Tibial artery (tissue), 4 donors: ENCODE measurements around the gene GRID2.

Experiments
- DNase-seq, 2 donors: peaks; one replicate each; pipeline ENCODE4 v3.0.0-alpha.2; 2019
- H3K27ac ChIP-seq, 2 donors: fragments of 200-600 bp; sonication (generic) in 1 of 2; 1 replicate in 1 of 2; 2 replicates in 1 of 2; pipeline ENCODE4 v1.5.1; 2018 to 2019; ENCODE audit warnings: mild to moderate bottlenecking in 1 of 2
- H3K27me3 ChIP-seq, 2 donors: fragments of 200-600 bp; sonication (generic) in 1 of 2; one replicate each; pipeline versions ENCODE4 v1.5.1 to v1.6.0; 2016 to 2019
- H3K36me3 ChIP-seq, 3 donors: fragments of 200-600 bp; sonication (generic) in 2 of 3; one replicate each; pipeline ENCODE4 v1.5.1; 2016 to 2019; ENCODE audit warnings: mild to moderate bottlenecking in 2 of 3
- H3K4me1 ChIP-seq, 4 donors: fragments of 200-600 bp; sonication (generic) in 2 of 4; 1 replicate in 3 of 4; 2 replicates in 1 of 4; pipeline ENCODE4 v1.5.1; 2016 to 2019
- H3K4me3 ChIP-seq, 2 donors: fragments of 200-600 bp; sonication (generic) in 1 of 2; 1 replicate in 1 of 2; 2 replicates in 1 of 2; pipeline ENCODE4 v1.5.1; 2018 to 2019; ENCODE audit warnings: mild to moderate bottlenecking in 2 of 2
- H3K9me3 ChIP-seq, 3 donors: fragments of 200-600 bp; sonication (generic) in 1 of 3; one replicate each; pipeline ENCODE4 v1.5.1; 2016 to 2019
- intact Hi-C: fragments of 100-400 bp; cut with DNase I; formaldehyde crosslinking; loops from one replicate; pipeline ENCODE4 v1.15.0; 2023; ENCODE audit warnings: low total_unique reads
- TF ChIP-seq, protein P1 (sequence below), 2 experiments: fragments of 200-600 bp in 1 of 2; fragments of 450-650 bp in 1 of 2; IDR thresholded peaks; one replicate each; pipeline ENCODE4 v1.5.1; 2017 to 2019; ENCODE audit warnings: antibody characterized with exemption in 2 of 2, mild to moderate bottlenecking in 1 of 2, moderate library complexity in 1 of 2

GRID2 gene

DNA sequence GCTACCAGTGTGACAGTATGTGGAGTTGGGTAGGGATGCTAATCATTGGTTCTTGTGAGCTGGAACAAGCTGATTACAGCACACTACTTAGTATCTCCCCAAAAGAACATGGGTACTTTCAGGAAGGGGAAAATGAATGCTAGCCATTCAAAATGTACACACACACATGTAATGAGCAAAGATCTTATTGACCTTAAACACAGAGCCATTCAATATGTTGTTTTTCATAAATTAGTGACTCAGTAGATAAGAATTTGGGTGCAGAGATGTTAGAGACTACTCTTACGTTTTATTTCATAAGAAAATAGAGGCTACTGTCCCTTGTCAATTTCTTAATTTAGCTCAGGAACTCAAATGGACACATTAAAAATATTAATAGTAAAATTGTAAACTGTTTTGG lies 1015.3 kb downstream of the GRID2 start:
- TF ChIP-seq, protein P1, sequence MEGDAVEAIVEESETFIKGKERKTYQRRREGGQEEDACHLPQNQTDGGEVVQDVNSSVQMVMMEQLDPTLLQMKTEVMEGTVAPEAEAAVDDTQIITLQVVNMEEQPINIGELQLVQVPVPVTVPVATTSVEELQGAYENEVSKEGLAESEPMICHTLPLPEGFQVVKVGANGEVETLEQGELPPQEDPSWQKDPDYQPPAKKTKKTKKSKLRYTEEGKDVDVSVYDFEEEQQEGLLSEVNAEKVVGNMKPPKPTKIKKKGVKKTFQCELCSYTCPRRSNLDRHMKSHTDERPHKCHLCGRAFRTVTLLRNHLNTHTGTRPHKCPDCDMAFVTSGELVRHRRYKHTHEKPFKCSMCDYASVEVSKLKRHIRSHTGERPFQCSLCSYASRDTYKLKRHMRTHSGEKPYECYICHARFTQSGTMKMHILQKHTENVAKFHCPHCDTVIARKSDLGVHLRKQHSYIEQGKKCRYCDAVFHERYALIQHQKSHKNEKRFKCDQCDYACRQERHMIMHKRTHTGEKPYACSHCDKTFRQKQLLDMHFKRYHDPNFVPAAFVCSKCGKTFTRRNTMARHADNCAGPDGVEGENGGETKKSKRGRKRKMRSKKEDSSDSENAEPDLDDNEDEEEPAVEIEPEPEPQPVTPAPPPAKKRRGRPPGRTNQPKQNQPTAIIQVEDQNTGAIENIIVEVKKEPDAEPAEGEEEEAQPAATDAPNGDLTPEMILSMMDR (IDR thresholded peaks at IDR 0.05), result no peak
- no peaks in the 10 kb centered on the region for H3K9me3 ChIP-seq
- no peak for DNase-seq
- H3K4me1 ChIP-seq, result no peaks in the 10 kb centered on the region
- no peak overlapping the region for H3K27ac ChIP-seq
- intact Hi-C loops, result no loop called here
- H3K27me3 ChIP-seq, result no peaks in the 10 kb centered on the region
- no peaks in the 10 kb centered on the region for H3K36me3 ChIP-seq
- no peak overlapping the region for H3K4me3 ChIP-seq

DNA sequence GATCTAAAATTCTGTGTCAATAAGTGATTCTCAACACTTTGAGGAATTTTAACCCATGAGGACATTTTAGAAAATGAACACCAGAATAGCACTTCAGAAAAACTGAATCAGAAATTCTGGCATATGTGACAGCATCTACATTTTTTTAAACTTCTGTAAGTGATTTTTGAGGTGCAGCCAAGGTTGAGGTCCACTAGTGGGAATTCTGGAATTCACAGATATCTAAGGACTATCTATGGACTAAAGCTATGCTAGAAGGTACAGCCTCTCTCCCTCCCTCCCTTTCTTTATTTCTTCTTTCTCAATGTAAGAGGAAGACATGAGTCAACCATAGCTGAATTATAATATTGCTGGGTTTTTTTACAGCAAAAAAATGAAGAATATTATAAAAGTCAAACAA lies 1016.6 kb downstream of the GRID2 start:
- Histone ChIP-seq H3K27ac (no peak overlapping the region), H3K9me3 (no peaks in the 10 kb centered on the region), H3K4me3 (no peak overlapping the region), H3K36me3 (no peaks in the 10 kb centered on the region), H3K4me1 (no peaks in the 10 kb centered on the region), H3K27me3 (no peaks in the 10 kb centered on the region)
- no peak for DNase-seq
- intact Hi-C loops, result no loop called here
- TF ChIP-seq, protein P1 (IDR thresholded peaks at IDR 0.05), result no peak

DNA sequence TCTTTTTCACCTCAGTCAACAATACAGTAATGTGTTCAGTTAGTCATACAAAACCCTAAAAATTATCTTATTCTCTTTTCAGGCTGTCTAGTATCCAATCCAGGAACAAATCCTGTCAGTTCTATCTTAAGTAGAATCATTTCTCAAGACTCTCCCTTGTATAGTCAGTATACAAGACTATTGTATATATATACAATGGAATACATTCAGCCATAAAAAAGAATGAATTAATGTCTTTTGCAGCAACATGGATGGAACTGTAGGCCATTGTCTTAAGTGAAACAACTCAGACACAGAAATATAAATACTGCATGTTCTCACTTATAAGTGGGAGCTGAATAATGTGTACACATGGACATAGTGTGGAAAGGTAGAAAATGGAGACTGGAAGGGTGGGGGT lies 1023.6 kb downstream of the GRID2 start:
- Histone ChIP-seq H3K9me3 (no peaks in the 10 kb centered on the region), H3K36me3 (no peaks in the 10 kb centered on the region), H3K27me3 (no peaks in the 10 kb centered on the region), H3K27ac (no peak overlapping the region), H3K4me1 (no peaks in the 10 kb centered on the region), H3K4me3 (no peak overlapping the region)
- intact Hi-C loops, result no loop called here
- TF ChIP-seq, protein P1 (IDR thresholded peaks at IDR 0.05), result no peak
- no peak for DNase-seq

DNA sequence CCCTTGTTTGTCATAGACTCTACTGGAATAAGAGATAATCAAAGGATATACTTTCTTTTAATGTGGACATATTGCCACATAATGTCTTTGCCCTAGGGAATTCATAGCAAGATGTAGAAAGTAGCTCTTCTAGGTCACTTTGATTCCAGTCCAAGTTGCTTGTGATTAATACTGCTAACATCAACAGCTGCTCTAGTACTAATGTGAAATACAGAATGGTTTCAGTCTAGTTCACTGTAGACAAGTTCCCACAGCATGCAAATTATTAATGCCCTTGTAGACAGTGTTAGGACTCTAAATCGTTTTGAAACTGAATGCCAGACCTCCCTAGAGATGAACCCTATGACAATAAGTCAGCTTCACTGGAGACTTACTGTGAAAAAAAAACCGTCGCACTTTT lies 1030.2 kb downstream of the GRID2 start:
- intact Hi-C loops, result no loop called here
- Histone ChIP-seq H3K4me3 (no peak overlapping the region), H3K4me1 (no peaks in the 10 kb centered on the region), H3K27me3 (no peaks in the 10 kb centered on the region), H3K27ac (no peak overlapping the region), H3K36me3 (no peaks in the 10 kb centered on the region), H3K9me3 (no peaks in the 10 kb centered on the region)
- TF ChIP-seq, protein P1 (IDR thresholded peaks at IDR 0.05), result no peak
- no peak for DNase-seq

DNA sequence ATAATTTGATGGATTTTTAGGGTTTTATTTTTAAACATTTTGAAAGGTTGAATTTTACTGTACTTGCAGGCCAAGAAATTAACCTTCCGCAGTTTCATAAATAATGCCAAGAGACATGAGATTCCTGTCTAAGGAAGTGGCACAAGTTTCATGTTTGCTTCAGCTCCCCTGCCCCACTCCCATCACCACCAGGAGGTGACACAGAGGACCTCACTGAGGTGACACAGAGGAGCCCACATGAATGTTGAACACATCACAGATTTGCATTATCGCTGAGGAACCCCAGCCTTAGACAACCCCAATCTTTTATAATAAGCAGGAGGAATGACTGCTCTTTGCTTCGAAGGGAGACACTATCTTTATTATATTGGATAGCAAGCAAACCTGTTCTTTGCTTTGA lies 1033.4 kb downstream of the GRID2 start:
- H3K27ac ChIP-seq, result no peak overlapping the region
- no peaks in the 10 kb centered on the region for H3K36me3 ChIP-seq
- TF ChIP-seq, protein P1 (IDR thresholded peaks at IDR 0.05), result no peak
- no peaks in the 10 kb centered on the region for H3K27me3 ChIP-seq
- no peak for DNase-seq
- no peak overlapping the region for H3K4me3 ChIP-seq
- intact Hi-C loops, result no loop called here
- H3K9me3 ChIP-seq, result no peaks in the 10 kb centered on the region
- H3K4me1 ChIP-seq, result no peaks in the 10 kb centered on the region

DNA sequence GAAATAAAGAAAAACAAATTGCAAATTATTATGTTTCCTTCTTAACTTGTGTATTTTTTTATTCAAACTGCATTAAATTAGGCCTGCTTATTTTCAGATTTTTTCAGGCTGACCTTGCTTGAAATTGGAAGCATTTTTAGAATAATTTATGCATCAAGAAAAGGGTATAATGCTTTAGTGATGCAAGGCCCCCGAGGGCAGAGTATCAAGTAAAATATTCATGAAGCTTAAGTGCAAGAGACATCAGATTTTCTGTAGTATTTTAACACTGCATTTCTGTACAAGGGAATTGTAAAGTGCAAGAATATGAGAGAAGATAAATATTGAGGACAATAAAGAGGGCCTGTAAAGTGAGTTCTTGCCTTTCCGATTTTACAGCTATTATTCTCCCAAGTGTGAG lies 1039.0 kb downstream of the GRID2 start:
- Histone ChIP-seq H3K9me3 (no peaks in the 10 kb centered on the region), H3K36me3 (no peaks in the 10 kb centered on the region), H3K27me3 (no peaks in the 10 kb centered on the region), H3K27ac (no peak overlapping the region), H3K4me1 (no peaks in the 10 kb centered on the region), H3K4me3 (no peak overlapping the region)
- DNase-seq, result no peak
- intact Hi-C loops, result no loop called here
- TF ChIP-seq, protein P1 (IDR thresholded peaks at IDR 0.05), result no peak
